IPS-NIHi11 (cell line): Measurements from ENCODE around the gene OSGEP.
A peak's percentile ranks its signal among the peaks of the same experiment; 100 is the strongest.
"Not testable (repeated sequence)": the region's sequence is repeated elsewhere in the genome, so short reads cannot be mapped to it uniquely, and the experiment has no call there.

Experiments used
- DNase-seq: peaks from one replicate; pipeline ENCODE4 v3.0.0; 2012; ENCODE audit warnings: mixed read lengths, low spot score

Gene OSGEP

GRCh38 chr14:20469890-20470602 lies 15.4 kb upstream of the OSGEP start:
- DNase-seq = peak; percentile 27

- DNase-seq = peak; percentile 97
These were observed 14.8 kb upstream of the OSGEP start, which contains the start of gene PNP for GRCh38 chr14:20469242-20469889. Gene PNP, plus strand, starts transcription at chr14:20469406. Its CDS starts 119 bp downstream, at chr14:20469525.

GRCh38 chr14:20468764-20469241 lies 14.2 kb upstream of the OSGEP start:
- no peak for DNase-seq

GRCh38 chr14:20461225-20462141 lies 6.9 kb upstream of the OSGEP start, which contains the start of gene PIP4P1:
Gene PIP4P1, minus strand, starts transcription at chr14:20461434. Its CDS starts 109 bp downstream, at chr14:20461325.
- DNase-seq = peak; percentile 89

- DNase-seq = peak; percentile 38
These were observed 6.0 kb upstream of the OSGEP start for GRCh38 chr14:20460458-20461224.

GRCh38 chr14:20458031-20458789 lies 3.6 kb upstream of the OSGEP start:
- DNase-seq = no peak

- no peak for DNase-seq
These were observed 2.4 kb upstream of the OSGEP start for GRCh38 chr14:20456971-20457370.

GRCh38 chr14:20455355-20456300 lies 1.0 kb upstream of the OSGEP start:
- DNase-seq = no peak

- not testable (repeated sequence) for DNase-seq
These were observed 1.8 kb downstream of the OSGEP start for GRCh38 chr14:20452831-20453230.

GRCh38 chr14:20446889-20447288 lies 7.7 kb downstream of the OSGEP start:
- DNase-seq = no peak

GRCh38 chr14:20443650-20444049 lies 11.0 kb downstream of the OSGEP start:
- DNase-seq = not testable (repeated sequence)

GRCh38 chr14:20441461-20441860 lies 13.2 kb downstream of the OSGEP start:
- DNase-seq = no peak

- no peak for DNase-seq
These were observed 13.7 kb downstream of the OSGEP start for GRCh38 chr14:20440882-20441281.

GRCh38 chr14:20440465-20440864 lies 14.1 kb downstream of the OSGEP start:
- DNase-seq = no peak

GRCh38 chr14:20438664-20439063 lies 15.9 kb downstream of the OSGEP start:
- no peak for DNase-seq

- no peak for DNase-seq
These were observed 18.3 kb downstream of the OSGEP start for GRCh38 chr14:20436363-20436755.

GRCh38 chr14:20435582-20436362 lies 18.8 kb downstream of the OSGEP start, which contains the start of gene KLHL33:
Gene KLHL33, minus strand, starts transcription at chr14:20436166. Its CDS starts 355 bp downstream, at chr14:20435811.
- peak; percentile 38 for DNase-seq
